PFSK-1 (cell line): Measurements from ENCODE around the gene RBPMS2.

Experiments used
- FOXP2 ChIP-seq: optimal IDR thresholded peaks from 2 replicates; pipeline ENCODE3; 2011; ENCODE audit warnings: borderline replicate concordance, control low read depth, inconsistent platforms; ENCODE audit not compliant: insufficient read depth; ENCODE audit errors: extremely low read length, extremely low read depth
- POLR2AphosphoS5 ChIP-seq: IDR thresholded peaks from 2 replicates; pipeline ENCODE4 v1.6.1; 2012; ENCODE audit warnings: low read depth, mild to moderate bottlenecking, control low read depth, low read length, moderate library complexity
- SIN3A ChIP-seq: IDR thresholded peaks from 2 replicates; pipeline ENCODE4 v1.6.1; 2012; ENCODE audit warnings: mild to moderate bottlenecking, low read length, moderate library complexity, borderline replicate concordance; ENCODE audit not compliant: insufficient read depth
- TAF1 ChIP-seq: IDR thresholded peaks from 2 replicates; pipeline ENCODE4 v1.6.1; 2012; ENCODE audit warnings: low read length, control low read depth, borderline replicate concordance; ENCODE audit not compliant: insufficient read depth
- TF ChIP-seq, protein P1 (sequence below), 2 experiments: IDR thresholded peaks; 2 replicates each; pipeline versions ENCODE4 v1.6.1 to v1.8.0; 2011 to 2012; ENCODE audit warnings: low read depth in 2 of 2, low read length in 2 of 2, control low read depth in 1 of 2, inconsistent platforms in 1 of 2, mild to moderate bottlenecking in 1 of 2, moderate library complexity in 1 of 2; ENCODE audit not compliant: insufficient read depth in 1 of 2

The RBPMS2 gene

DNA sequence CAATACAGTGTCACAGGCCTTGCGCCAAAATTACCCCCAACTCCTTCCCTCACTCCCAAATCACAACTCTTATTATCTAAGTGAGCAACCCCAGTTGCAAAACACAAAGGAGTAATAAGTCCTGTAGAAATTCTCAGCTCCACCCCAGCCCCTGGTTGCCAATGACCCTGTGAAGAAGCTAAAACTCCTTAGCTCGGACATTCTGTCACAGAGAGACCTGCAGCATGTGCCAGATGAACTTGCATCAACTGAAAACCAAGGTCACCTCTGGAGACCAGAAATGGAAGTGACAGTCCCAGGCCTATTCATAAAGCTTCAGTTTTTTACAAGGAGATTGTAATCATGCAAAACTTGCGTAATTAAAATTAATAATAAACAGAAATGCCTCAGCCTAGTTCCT lies 55.2 kb downstream of the RBPMS2 start:
- TF ChIP-seq TAF1: no peak
- TF ChIP-seq SIN3A: no peak
- TF ChIP-seq, protein P1, sequence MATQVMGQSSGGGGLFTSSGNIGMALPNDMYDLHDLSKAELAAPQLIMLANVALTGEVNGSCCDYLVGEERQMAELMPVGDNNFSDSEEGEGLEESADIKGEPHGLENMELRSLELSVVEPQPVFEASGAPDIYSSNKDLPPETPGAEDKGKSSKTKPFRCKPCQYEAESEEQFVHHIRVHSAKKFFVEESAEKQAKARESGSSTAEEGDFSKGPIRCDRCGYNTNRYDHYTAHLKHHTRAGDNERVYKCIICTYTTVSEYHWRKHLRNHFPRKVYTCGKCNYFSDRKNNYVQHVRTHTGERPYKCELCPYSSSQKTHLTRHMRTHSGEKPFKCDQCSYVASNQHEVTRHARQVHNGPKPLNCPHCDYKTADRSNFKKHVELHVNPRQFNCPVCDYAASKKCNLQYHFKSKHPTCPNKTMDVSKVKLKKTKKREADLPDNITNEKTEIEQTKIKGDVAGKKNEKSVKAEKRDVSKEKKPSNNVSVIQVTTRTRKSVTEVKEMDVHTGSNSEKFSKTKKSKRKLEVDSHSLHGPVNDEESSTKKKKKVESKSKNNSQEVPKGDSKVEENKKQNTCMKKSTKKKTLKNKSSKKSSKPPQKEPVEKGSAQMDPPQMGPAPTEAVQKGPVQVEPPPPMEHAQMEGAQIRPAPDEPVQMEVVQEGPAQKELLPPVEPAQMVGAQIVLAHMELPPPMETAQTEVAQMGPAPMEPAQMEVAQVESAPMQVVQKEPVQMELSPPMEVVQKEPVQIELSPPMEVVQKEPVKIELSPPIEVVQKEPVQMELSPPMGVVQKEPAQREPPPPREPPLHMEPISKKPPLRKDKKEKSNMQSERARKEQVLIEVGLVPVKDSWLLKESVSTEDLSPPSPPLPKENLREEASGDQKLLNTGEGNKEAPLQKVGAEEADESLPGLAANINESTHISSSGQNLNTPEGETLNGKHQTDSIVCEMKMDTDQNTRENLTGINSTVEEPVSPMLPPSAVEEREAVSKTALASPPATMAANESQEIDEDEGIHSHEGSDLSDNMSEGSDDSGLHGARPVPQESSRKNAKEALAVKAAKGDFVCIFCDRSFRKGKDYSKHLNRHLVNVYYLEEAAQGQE (IDR thresholded peaks at IDR 0.05; ENCODE audit: insufficient read depth in 1 of 2, low read depth in 2 of 2, low read length in 2 of 2): no peak
- no peak for TF ChIP-seq FOXP2
- TF ChIP-seq POLR2AphosphoS5: no peak

GRCh38 chr15:64717735-64718495 lies 57.5 kb downstream of the RBPMS2 start:
- TF ChIP-seq POLR2AphosphoS5 (no peak), TAF1 (no peak)
- TF ChIP-seq, protein P1 (IDR thresholded peaks at IDR 0.05; ENCODE audit: insufficient read depth in 1 of 2, low read depth in 2 of 2, low read length in 2 of 2): no peak

DNA sequence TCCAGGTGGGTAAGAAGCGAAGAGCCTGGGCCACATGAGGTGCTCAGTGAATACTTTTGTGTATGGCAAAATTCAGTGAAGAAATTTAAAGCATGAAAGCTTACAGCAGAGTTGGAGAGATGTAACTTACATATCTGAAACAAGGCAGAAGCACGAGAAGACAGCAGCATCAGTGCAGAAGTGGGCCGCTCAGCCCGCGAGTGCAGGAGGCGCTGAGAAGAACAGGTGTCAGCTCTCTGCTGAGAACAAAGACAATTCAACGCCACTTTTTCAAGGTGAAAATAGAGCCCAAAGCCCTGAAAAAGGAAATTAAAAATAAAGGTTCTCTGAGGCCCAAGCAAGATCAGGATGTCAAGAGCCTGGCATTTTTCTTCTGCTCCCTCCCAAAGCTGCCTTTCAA lies 58.3 kb downstream of the RBPMS2 start:
- no peak for TF ChIP-seq POLR2AphosphoS5

GRCh38 chr15:64716452-64716851 lies 58.9 kb downstream of the RBPMS2 start:
- TF ChIP-seq, protein P1 (IDR thresholded peaks at IDR 0.05; ENCODE audit: insufficient read depth in 1 of 2, low read depth in 2 of 2, low read length in 2 of 2): no peak
- no peak for TF ChIP-seq POLR2AphosphoS5

GRCh38 chr15:64713592-64713991 lies 61.8 kb downstream of the RBPMS2 start:
- TF ChIP-seq FOXP2 (no peak), SIN3A (no peak), POLR2AphosphoS5 (no peak), TAF1 (no peak)
- TF ChIP-seq, protein P1 (IDR thresholded peaks at IDR 0.05; ENCODE audit: insufficient read depth in 1 of 2, low read depth in 2 of 2, low read length in 2 of 2): no peak
